ENCODE data around the gene MTCH1.

DNA sequence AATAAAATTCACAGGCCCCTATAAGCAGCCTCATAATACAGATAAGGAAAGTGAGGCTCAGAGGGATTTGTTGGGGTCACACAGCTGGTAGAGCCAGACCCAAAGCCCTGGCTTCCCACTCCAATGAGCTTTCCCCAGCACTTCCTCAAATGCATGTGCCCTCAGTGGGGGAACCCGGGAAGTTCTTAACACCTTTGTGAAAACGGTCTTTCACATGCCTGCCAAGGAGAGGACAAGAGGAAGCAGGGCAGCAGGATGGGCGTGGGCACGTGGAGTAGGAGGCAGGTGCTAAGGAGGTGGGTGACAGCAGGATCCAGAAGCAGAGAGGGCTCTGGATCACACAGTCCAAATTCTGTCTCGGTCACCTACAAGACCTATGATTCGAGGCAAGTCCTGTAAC is 30.9 kb downstream of the MTCH1 start:
- TF ChIP-seq STAT3 (IDR thresholded peaks at IDR 0.05; ENCODE audit: low read depth, low read length) (no peak), POLR2A (IDR thresholded peaks at IDR 0.05; ENCODE audit: low read depth, low read length) (no peak), KDM1A (IDR thresholded peaks at IDR 0.05; ENCODE audit: borderline replicate concordance) (no peak), CBX3 (IDR thresholded peaks at IDR 0.05; ENCODE audit: borderline replicate concordance, low read depth) (no peak)
- TF ChIP-seq, protein P1, sequence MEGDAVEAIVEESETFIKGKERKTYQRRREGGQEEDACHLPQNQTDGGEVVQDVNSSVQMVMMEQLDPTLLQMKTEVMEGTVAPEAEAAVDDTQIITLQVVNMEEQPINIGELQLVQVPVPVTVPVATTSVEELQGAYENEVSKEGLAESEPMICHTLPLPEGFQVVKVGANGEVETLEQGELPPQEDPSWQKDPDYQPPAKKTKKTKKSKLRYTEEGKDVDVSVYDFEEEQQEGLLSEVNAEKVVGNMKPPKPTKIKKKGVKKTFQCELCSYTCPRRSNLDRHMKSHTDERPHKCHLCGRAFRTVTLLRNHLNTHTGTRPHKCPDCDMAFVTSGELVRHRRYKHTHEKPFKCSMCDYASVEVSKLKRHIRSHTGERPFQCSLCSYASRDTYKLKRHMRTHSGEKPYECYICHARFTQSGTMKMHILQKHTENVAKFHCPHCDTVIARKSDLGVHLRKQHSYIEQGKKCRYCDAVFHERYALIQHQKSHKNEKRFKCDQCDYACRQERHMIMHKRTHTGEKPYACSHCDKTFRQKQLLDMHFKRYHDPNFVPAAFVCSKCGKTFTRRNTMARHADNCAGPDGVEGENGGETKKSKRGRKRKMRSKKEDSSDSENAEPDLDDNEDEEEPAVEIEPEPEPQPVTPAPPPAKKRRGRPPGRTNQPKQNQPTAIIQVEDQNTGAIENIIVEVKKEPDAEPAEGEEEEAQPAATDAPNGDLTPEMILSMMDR (IDR thresholded peaks at IDR 0.05 in 2 of 3, conservative IDR thresholded peaks at IDR 0.05 in 1 of 3; ENCODE audit: control insufficient read depth in 2 of 3, extremely low read depth in 1 of 3, insufficient read depth in 1 of 3, low read depth in 3 of 3, low read length in 3 of 3) = no peak
- TF ChIP-seq, protein P2, sequence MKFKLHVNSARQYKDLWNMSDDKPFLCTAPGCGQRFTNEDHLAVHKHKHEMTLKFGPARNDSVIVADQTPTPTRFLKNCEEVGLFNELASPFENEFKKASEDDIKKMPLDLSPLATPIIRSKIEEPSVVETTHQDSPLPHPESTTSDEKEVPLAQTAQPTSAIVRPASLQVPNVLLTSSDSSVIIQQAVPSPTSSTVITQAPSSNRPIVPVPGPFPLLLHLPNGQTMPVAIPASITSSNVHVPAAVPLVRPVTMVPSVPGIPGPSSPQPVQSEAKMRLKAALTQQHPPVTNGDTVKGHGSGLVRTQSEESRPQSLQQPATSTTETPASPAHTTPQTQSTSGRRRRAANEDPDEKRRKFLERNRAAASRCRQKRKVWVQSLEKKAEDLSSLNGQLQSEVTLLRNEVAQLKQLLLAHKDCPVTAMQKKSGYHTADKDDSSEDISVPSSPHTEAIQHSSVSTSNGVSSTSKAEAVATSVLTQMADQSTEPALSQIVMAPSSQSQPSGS (IDR thresholded peaks at IDR 0.05; ENCODE audit: low read length) = no peak
- TF ChIP-seq, protein P3, sequence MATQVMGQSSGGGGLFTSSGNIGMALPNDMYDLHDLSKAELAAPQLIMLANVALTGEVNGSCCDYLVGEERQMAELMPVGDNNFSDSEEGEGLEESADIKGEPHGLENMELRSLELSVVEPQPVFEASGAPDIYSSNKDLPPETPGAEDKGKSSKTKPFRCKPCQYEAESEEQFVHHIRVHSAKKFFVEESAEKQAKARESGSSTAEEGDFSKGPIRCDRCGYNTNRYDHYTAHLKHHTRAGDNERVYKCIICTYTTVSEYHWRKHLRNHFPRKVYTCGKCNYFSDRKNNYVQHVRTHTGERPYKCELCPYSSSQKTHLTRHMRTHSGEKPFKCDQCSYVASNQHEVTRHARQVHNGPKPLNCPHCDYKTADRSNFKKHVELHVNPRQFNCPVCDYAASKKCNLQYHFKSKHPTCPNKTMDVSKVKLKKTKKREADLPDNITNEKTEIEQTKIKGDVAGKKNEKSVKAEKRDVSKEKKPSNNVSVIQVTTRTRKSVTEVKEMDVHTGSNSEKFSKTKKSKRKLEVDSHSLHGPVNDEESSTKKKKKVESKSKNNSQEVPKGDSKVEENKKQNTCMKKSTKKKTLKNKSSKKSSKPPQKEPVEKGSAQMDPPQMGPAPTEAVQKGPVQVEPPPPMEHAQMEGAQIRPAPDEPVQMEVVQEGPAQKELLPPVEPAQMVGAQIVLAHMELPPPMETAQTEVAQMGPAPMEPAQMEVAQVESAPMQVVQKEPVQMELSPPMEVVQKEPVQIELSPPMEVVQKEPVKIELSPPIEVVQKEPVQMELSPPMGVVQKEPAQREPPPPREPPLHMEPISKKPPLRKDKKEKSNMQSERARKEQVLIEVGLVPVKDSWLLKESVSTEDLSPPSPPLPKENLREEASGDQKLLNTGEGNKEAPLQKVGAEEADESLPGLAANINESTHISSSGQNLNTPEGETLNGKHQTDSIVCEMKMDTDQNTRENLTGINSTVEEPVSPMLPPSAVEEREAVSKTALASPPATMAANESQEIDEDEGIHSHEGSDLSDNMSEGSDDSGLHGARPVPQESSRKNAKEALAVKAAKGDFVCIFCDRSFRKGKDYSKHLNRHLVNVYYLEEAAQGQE (IDR thresholded peaks at IDR 0.05; ENCODE audit: low read depth, low read length) = no peak
- TF ChIP-seq, protein P4, sequence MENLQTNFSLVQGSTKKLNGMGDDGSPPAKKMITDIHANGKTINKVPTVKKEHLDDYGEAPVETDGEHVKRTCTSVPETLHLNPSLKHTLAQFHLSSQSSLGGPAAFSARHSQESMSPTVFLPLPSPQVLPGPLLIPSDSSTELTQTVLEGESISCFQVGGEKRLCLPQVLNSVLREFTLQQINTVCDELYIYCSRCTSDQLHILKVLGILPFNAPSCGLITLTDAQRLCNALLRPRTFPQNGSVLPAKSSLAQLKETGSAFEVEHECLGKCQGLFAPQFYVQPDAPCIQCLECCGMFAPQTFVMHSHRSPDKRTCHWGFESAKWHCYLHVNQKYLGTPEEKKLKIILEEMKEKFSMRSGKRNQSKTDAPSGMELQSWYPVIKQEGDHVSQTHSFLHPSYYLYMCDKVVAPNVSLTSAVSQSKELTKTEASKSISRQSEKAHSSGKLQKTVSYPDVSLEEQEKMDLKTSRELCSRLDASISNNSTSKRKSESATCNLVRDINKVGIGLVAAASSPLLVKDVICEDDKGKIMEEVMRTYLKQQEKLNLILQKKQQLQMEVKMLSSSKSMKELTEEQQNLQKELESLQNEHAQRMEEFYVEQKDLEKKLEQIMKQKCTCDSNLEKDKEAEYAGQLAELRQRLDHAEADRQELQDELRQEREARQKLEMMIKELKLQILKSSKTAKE (IDR thresholded peaks at IDR 0.05; ENCODE audit: low read depth, poor library complexity, severe bottlenecking) = no peak
